ENCODE results near the gene EFS.

DNA sequence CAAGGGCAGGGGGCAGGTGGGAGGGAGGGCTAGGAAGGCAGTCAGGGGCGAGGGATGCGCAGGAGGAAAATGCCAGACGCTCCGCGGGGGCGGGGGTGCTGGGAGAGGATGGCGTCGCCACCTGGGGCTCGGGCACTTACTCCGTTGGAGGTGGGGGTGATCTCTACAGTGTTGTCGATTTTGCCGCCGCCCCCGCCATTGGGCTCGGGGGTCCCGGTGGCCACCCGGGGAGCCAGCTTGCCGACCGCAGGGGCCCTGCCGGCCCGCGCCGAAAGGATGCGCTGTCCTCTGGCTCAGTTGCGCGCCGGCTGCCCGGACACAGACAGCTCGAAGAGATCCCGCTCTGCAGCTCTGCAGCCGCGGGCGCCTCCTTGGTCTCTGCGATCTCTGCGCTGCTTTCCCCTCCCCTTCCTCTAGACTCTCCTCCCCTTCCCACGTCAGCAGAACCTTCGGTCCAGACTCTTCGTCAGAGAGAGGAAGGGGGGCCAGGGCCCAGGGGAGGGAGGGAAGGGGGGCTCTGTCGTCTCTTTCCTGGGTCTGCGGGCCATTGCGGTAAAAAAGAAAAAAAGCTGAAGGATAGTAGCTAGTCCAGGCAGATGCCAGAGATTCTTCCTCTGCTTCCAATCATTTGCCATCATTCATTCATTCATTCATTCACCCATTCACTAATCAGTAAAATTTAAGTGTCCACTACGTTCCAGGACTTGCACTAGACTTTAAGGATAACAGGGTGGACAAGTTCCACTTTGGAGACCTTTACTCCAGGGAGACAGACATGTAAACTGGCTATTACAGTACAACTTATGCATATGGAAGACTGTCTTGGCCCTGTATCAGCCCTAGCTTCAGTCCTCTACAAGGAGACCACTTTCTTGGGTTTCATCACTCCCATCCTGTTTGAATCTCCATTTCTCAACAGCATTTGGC, 12.2 kb downstream of the EFS start, which contains the start of gene SLC22A17:
- TF ChIP-seq, protein P1, sequence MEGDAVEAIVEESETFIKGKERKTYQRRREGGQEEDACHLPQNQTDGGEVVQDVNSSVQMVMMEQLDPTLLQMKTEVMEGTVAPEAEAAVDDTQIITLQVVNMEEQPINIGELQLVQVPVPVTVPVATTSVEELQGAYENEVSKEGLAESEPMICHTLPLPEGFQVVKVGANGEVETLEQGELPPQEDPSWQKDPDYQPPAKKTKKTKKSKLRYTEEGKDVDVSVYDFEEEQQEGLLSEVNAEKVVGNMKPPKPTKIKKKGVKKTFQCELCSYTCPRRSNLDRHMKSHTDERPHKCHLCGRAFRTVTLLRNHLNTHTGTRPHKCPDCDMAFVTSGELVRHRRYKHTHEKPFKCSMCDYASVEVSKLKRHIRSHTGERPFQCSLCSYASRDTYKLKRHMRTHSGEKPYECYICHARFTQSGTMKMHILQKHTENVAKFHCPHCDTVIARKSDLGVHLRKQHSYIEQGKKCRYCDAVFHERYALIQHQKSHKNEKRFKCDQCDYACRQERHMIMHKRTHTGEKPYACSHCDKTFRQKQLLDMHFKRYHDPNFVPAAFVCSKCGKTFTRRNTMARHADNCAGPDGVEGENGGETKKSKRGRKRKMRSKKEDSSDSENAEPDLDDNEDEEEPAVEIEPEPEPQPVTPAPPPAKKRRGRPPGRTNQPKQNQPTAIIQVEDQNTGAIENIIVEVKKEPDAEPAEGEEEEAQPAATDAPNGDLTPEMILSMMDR (IDR thresholded peaks at IDR 0.05): no peak
- TF ChIP-seq POLR2AphosphoS5 (IDR thresholded peaks at IDR 0.05) (peak; percentile 68 to 86 (median 74)), EP300 (IDR thresholded peaks at IDR 0.05) (no peak), POLR2A (IDR thresholded peaks at IDR 0.05) (peak in 1 of 4 donors; percentile 42)
